Thoracic aorta (tissue), 2 donors: ENCODE measurements around the gene ATG16L2. TPM values are rescaled to one million over a fixed set of nuclear protein-coding genes. Genes with fewer than 3 reads are reported as not detected.

Experiments used
- ATAC-seq: fragments of 150-250 bp; one replicate; pipeline ENCODE4 v1.8.0; 2017; ENCODE audit warnings: low read depth; ENCODE audit not compliant: insufficient number of reproducible peaks, low FRiP score
- DNase-seq: peaks from one replicate; pipeline ENCODE4 v3.0.0-alpha.2; 2020; ENCODE audit warnings: low spot score
- H3K27ac ChIP-seq, 2 donors: fragments of 200-600 bp; sonication (generic); 1 replicate in 1 of 2; 2 replicates in 1 of 2; pipeline ENCODE4 v1.5.1; 2016; ENCODE audit warnings: mild to moderate bottlenecking in 2 of 2, moderate library complexity in 2 of 2
- H3K27me3 ChIP-seq: fragments of 200-600 bp; sonication (generic); replicated peaks from 2 replicates; pipeline ENCODE4 v1.6.0; 2016; ENCODE audit warnings: mild to moderate bottlenecking; ENCODE audit not compliant: insufficient read depth
- H3K36me3 ChIP-seq: fragments of 200-600 bp; sonication (generic); one replicate; pipeline ENCODE4 v1.5.1; 2016
- H3K4me1 ChIP-seq, 2 donors: fragments of 200-600 bp; sonication (generic); 1 replicate in 1 of 2; 2 replicates in 1 of 2; pipeline versions ENCODE4 v1.5.1 to v1.6.0; 2016; ENCODE audit warnings: low read depth in 2 of 2, mild to moderate bottlenecking in 1 of 2; ENCODE audit not compliant: control insufficient read depth in 1 of 2
- H3K4me3 ChIP-seq: fragments of 200-600 bp; sonication (generic); 2 replicates; pipeline ENCODE4 v1.5.1; 2016; ENCODE audit warnings: mild to moderate bottlenecking
- H3K9me3 ChIP-seq: fragments of 200-600 bp; sonication (generic); 2 replicates; pipeline ENCODE4 v1.5.1; 2016
- CTCF ChIP-seq: fragments of 200-600 bp; sonication (generic); IDR thresholded peaks from one replicate; pipeline ENCODE4 v1.5.1; 2019; ENCODE audit warnings: antibody characterized with exemption
- total RNA-seq, 2 donors: library from RNA; depleted of rRNA; stranded (reverse); fragments of >200 nt; gene quantifications; one replicate each; pipeline versions ENCODE4 v1.1.0 to v1.2.3, GENCODE V29; 2016

Gene ATG16L2
- total RNA-seq, 2 donors from 2014 or later = 36.0 to 65.5 TPM

GRCh38 chr11:72780296-72781062 is 33.7 kb upstream of the ATG16L2 start:
- peak overlapping the region; percentile 85 for H3K4me3 ChIP-seq
- no peak for ATAC-seq
- H3K27ac ChIP-seq = no peak overlapping the region
- no peaks in the 10 kb centered on the region for H3K36me3 ChIP-seq
- no peaks in the 10 kb centered on the region for H3K9me3 ChIP-seq
- H3K27me3 ChIP-seq = no peaks in the 10 kb centered on the region
- TF ChIP-seq CTCF = no peak
- DNase-seq = no peak
- peaks cover 9 to 40% of the 10 kb centered on the region in 2 donors for H3K4me1 ChIP-seq

GRCh38 chr11:72781063-72781312 is 33.2 kb upstream of the ATG16L2 start:
- Histone ChIP-seq H3K36me3 (no peaks in the 10 kb centered on the region), H3K4me1 (peaks cover 9 to 40% of the 10 kb centered on the region in 2 donors), H3K4me3 (peak overlapping the region; percentile 85), H3K27me3 (no peaks in the 10 kb centered on the region), H3K9me3 (no peaks in the 10 kb centered on the region), H3K27ac (no peak overlapping the region)
- DNase-seq = no peak
- ATAC-seq = no peak
- TF ChIP-seq CTCF = no peak

- no peak for DNase-seq
- Histone ChIP-seq H3K4me1 (peaks cover 9 to 40% of the 10 kb centered on the region in 2 donors), H3K27ac (no peak overlapping the region)
These were observed 32.7 kb upstream of the ATG16L2 start for GRCh38 chr11:72781313-72782080.

GRCh38 chr11:72782081-72782920 is 31.9 kb upstream of the ATG16L2 start:
- Histone ChIP-seq H3K9me3 (no peaks in the 10 kb centered on the region), H3K36me3 (no peaks in the 10 kb centered on the region), H3K4me3 (peak overlapping the region; percentile 85), H3K27me3 (no peaks in the 10 kb centered on the region), H3K27ac (no peak overlapping the region), H3K4me1 (peaks cover 9 to 32% of the 10 kb centered on the region in 2 donors)
- no peak for ATAC-seq
- TF ChIP-seq CTCF = no peak
- no peak for DNase-seq

More at GRCh38 chr11:72781313-72782080, 32.7 kb upstream of the ATG16L2 start:
- H3K9me3 ChIP-seq = no peaks in the 10 kb centered on the region
- TF ChIP-seq CTCF = no peak
- no peaks in the 10 kb centered on the region for H3K36me3 ChIP-seq
- no peak for ATAC-seq
- peak overlapping the region; percentile 85 for H3K4me3 ChIP-seq
- H3K27me3 ChIP-seq = no peaks in the 10 kb centered on the region
